Chondrocyte (in vitro differentiated cells): ENCODE data around the gene KL. TPM values are rescaled to one million over a fixed set of nuclear protein-coding genes. Genes with fewer than 3 reads are reported as not detected.

Source experiments
- DNase-seq: peaks from one replicate; pipeline ENCODE4 v3.0.0; 2021; ENCODE audit warnings: mixed read lengths, low spot score
- H3K27ac Mint-ChIP-seq: one replicate; pipeline ENCODE4 v1.8.0; 2021; ENCODE audit warnings: mild to moderate bottlenecking, moderate library complexity, mixed read lengths; ENCODE audit not compliant: unreplicated experiment
- H3K27me3 Mint-ChIP-seq: 2 replicates; pipeline ENCODE4 v1.8.0; 2021; ENCODE audit warnings: low read depth, mixed read lengths
- H3K36me3 Mint-ChIP-seq: 2 replicates; pipeline ENCODE4 v1.8.0; 2021; ENCODE audit warnings: low read depth, mixed read lengths
- H3K4me1 Mint-ChIP-seq: 2 replicates; pipeline ENCODE4 v1.8.0; 2021; ENCODE audit warnings: low read depth, mild to moderate bottlenecking, mixed read lengths
- H3K4me3 Mint-ChIP-seq: one replicate; pipeline ENCODE4 v1.8.0; 2021; ENCODE audit warnings: mild to moderate bottlenecking, moderate library complexity, mixed read lengths; ENCODE audit not compliant: unreplicated experiment
- H3K9me3 Mint-ChIP-seq: 2 replicates; pipeline ENCODE4 v1.8.0; 2021; ENCODE audit warnings: low read depth, mixed read lengths
- CTCF ChIP-seq: fragments of 200-600 bp; sonication (generic); IDR thresholded peaks from 2 replicates; pipeline ENCODE4 v1.5.0; 2021; ENCODE audit warnings: antibody characterized with exemption, mild to moderate bottlenecking, moderate library complexity
- total RNA-seq: library from RNA; stranded (reverse); gene quantifications from 3 replicates; pipeline ENCODE4 v1.2.1, GENCODE V29; 2021

The KL gene
- total RNA-seq, 1 donor from 2014 or later: 0.05 TPM

DNA sequence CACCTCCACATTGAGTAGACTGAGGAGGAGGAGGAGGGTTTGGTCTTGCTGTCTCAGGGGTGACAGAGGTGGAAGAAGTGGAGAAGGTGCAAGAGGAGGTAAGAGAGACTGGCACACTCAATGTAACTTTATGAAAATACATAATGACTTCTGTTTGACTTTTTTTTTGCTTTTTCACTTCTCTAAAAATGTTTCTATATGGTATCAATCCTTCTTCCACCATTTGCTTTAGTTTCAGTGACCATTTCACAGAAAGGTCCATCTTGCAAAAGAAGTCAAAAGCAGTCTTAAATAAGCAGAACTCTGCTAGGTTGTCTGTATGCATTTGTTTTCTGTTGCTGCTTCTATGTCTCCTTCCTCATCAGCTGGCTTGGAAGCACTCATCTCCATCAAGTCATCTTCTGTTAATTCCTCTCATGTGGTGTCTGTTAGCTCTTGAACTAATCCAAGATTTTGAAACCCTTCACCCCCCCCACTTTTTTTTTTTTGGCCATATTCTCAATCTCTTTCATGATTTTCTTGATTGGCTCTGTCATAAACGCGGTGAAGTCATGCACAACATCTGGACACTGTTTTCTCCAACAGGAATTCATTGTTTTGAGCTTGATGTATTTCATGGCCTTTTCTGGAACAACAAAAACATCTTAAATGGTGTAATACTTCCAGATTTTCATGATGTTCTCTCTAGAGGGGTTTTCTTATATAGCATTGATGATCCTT is 80.8 kb downstream of the KL start:
- H3K4me3 Mint-ChIP-seq: no peak overlapping the region
- peaks cover 5% of the 10 kb centered on the region for H3K36me3 Mint-ChIP-seq
- H3K9me3 Mint-ChIP-seq: peaks cover 29% of the 10 kb centered on the region
- no peaks in the 10 kb centered on the region for H3K27me3 Mint-ChIP-seq
- no peak overlapping the region for H3K27ac Mint-ChIP-seq
- DNase-seq: no peak
- no peak for TF ChIP-seq CTCF
- H3K4me1 Mint-ChIP-seq: no peaks in the 10 kb centered on the region

DNA sequence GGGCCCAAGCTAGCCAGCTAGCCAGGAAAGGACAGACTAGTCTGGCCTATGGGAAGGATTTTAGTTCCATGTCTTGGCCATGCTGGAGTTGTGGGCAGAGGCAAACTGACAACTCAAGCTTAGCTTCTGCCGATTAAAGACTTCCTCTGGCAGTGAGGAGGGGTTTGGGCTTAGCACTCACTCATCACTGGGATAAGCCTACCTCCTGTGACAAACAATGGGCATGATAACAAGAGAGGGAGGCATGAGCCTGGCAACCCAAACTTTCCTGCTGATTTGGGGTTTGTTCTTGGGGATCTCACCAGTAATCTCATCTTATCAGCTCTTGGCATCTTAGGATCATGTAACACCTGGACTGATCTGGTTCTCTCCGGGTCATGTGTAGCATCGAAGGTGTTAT is 83.6 kb downstream of the KL start:
- Mint-ChIP-seq H3K9me3 (peaks cover 25% of the 10 kb centered on the region), H3K27me3 (no peaks in the 10 kb centered on the region), H3K27ac (no peak overlapping the region), H3K36me3 (peaks cover 11% of the 10 kb centered on the region), H3K4me1 (no peaks in the 10 kb centered on the region), H3K4me3 (no peak overlapping the region)
- TF ChIP-seq CTCF: no peak
- DNase-seq: no peak

DNA sequence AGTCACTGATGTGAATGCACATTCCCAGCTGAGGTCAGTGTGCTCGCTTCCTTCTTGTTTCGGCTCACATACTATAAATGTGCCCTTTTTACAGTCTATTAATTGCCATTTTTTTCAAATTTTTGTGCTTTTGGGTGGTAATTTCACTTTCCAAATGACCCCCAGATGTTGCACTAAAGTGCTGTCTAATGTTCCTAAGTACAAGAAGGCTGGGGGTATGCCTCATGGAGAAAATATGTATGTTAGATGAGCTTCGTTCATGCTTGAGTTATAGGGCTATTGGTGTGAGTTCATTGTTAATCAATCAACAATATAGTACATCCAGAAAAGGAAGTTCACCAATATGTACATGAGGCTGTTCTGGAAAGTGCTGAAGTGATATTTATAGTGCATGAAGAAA is 84.7 kb downstream of the KL start:
- no peak for DNase-seq
- no peak for TF ChIP-seq CTCF
- H3K4me3 Mint-ChIP-seq: no peak overlapping the region

GRCh38 chr13:33101835-33102234 is 85.6 kb downstream of the KL start:
- TF ChIP-seq CTCF: no peak
- no peak overlapping the region for H3K27ac Mint-ChIP-seq
- peaks cover 27% of the 10 kb centered on the region for H3K36me3 Mint-ChIP-seq
- no peak overlapping the region for H3K4me3 Mint-ChIP-seq
- peaks cover 3% of the 10 kb centered on the region for H3K4me1 Mint-ChIP-seq
- H3K27me3 Mint-ChIP-seq: no peaks in the 10 kb centered on the region
- peaks cover 25% of the 10 kb centered on the region for H3K9me3 Mint-ChIP-seq
- DNase-seq: no peak

More for the DNA sequence above, 84.7 kb downstream of the KL start:
- Mint-ChIP-seq H3K4me1 (no peaks in the 10 kb centered on the region), H3K27ac (no peak overlapping the region), H3K36me3 (peaks cover 18% of the 10 kb centered on the region), H3K9me3 (peaks cover 25% of the 10 kb centered on the region), H3K27me3 (no peaks in the 10 kb centered on the region)

GRCh38 chr13:33103457-33103856 is 87.2 kb downstream of the KL start:
- Mint-ChIP-seq H3K27me3 (no peaks in the 10 kb centered on the region), H3K4me3 (no peak overlapping the region), H3K9me3 (peaks cover 13% of the 10 kb centered on the region), H3K36me3 (peaks cover 40% of the 10 kb centered on the region), H3K27ac (no peak overlapping the region), H3K4me1 (peaks cover 14% of the 10 kb centered on the region)
- TF ChIP-seq CTCF: no peak
- DNase-seq: no peak
